ENCODE data around the gene TOP2B. TPM values are rescaled to one million over a fixed set of nuclear protein-coding genes. Genes with fewer than 3 reads are reported as not detected.

TOP2B gene
- total and polyA plus RNA-seq, 4 donors, result 13.5 to 52.9 (median 34.5) TPM

DNA sequence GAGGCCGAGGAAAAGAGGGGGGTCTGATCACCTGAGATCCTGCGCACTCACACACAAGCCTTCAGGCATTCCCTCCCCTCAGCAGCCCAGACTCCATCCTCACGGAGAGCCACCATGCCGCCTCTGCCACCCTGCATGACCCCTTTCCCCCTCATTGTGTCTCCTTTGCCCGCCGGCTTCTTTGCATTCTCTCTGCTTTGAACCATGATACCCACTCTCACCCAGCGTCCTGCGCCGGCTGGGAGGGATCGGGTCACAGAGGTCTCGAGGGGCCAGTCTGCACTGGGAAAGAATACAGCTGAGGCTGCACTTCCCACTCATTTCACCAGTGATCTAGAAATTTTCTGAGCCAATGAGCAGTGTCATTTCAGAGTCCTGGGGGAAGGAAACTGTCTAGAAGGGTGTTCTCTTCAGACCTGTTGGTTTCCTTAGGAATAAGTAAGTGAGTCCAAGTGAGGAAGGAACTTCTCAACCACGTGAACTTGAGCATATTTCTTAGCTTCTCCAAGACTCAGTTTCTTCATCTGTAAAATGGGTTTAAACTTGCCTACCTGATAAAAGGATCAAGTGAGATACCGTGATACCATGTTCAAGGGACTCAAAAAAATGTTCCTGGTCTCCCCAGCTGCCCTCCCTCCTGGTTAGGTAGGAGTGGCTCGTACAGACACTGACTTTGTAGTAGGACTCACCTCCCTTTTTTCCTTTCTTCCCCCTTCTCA, 96.7 kb downstream of the TOP2B start (continued):
- TF ChIP-seq ZBTB33 (IDR thresholded peaks at IDR 0.05) (no peak), HNF4A (conservative IDR thresholded peaks at IDR 0.05) (no peak), RAD21 (IDR thresholded peaks at IDR 0.05) (no peak), NR2F2 (IDR thresholded peaks at IDR 0.05) (no peak)

DNA sequence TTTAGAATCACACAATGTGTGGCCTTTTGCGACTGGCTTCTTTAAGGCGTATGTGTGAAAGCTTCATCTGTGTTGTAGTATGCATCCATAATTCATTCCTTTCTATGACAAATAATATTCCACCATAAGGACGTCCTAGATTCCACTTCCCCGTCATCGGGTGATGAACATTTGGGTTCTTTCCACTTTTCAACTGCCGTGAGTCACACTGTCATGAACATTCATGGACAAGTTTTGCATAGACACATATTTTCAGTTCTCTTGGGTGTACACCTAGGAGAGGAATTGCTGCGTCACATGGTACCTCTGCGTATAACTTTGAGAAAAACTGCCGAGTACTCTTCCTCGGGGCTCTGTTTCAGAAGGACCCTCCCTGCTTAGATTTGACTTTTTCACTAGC, 97.3 kb downstream of the TOP2B start:
- Histone ChIP-seq H3K9me3 (ENCODE audit: control insufficient read depth in 4 of 4, low read length in 3 of 4) (no peaks in the 10 kb centered on the region), H3K9ac (ENCODE audit: low read depth in 1 of 2, low read length in 2 of 2) (no peak overlapping the region), H3K36me3 (ENCODE audit: control insufficient read depth in 4 of 4, insufficient read depth in 3 of 4, low read depth in 1 of 4, low read length in 3 of 4) (peaks cover 0 to 3% (median 0%) of the 10 kb centered on the region in 4 donors), H3K4me3 (ENCODE audit: low read depth in 1 of 3, low read length in 3 of 3) (no peak overlapping the region), H3K4me1 (ENCODE audit: control insufficient read depth in 4 of 4, insufficient read depth in 4 of 4, low read length in 3 of 4) (no peaks in the 10 kb centered on the region), H3K27me3 (ENCODE audit: control insufficient read depth in 4 of 4, insufficient read depth in 4 of 4, low read length in 3 of 4) (no peaks in the 10 kb centered on the region), H3K27ac (ENCODE audit: low read depth in 1 of 2, low read length in 2 of 2) (no peak overlapping the region)
- TF ChIP-seq HNF4G (IDR thresholded peaks at IDR 0.05), result no peak
- no peak for TF ChIP-seq NR2F2 (IDR thresholded peaks at IDR 0.05)
- no peak for TF ChIP-seq SP1 (IDR thresholded peaks at IDR 0.05)
- TF ChIP-seq, protein P1, sequence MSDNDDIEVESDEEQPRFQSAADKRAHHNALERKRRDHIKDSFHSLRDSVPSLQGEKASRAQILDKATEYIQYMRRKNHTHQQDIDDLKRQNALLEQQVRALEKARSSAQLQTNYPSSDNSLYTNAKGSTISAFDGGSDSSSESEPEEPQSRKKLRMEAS (IDR thresholded peaks at IDR 0.05), result no peak
- TF ChIP-seq, protein P2, sequence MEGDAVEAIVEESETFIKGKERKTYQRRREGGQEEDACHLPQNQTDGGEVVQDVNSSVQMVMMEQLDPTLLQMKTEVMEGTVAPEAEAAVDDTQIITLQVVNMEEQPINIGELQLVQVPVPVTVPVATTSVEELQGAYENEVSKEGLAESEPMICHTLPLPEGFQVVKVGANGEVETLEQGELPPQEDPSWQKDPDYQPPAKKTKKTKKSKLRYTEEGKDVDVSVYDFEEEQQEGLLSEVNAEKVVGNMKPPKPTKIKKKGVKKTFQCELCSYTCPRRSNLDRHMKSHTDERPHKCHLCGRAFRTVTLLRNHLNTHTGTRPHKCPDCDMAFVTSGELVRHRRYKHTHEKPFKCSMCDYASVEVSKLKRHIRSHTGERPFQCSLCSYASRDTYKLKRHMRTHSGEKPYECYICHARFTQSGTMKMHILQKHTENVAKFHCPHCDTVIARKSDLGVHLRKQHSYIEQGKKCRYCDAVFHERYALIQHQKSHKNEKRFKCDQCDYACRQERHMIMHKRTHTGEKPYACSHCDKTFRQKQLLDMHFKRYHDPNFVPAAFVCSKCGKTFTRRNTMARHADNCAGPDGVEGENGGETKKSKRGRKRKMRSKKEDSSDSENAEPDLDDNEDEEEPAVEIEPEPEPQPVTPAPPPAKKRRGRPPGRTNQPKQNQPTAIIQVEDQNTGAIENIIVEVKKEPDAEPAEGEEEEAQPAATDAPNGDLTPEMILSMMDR (IDR thresholded peaks at IDR 0.05; ENCODE audit: low read depth, low read length, missing input control), result no peak
- no peak for TF ChIP-seq YY1 (IDR thresholded peaks at IDR 0.05)
- no peak for TF ChIP-seq JUND (IDR thresholded peaks at IDR 0.05)
- TF ChIP-seq FOXA1 (IDR thresholded peaks at IDR 0.05), result no peak
- TF ChIP-seq HNF4A (conservative IDR thresholded peaks at IDR 0.05), result no peak
- no peak for TF ChIP-seq ZBTB33 (IDR thresholded peaks at IDR 0.05)
- TF ChIP-seq GABPA (IDR thresholded peaks at IDR 0.05 in 1 of 2, conservative IDR thresholded peaks at IDR 0.05 in 1 of 2), result no peak
- no peak for TF ChIP-seq EGR1 (IDR thresholded peaks at IDR 0.05; ENCODE audit: low read depth in 2 of 2)
- TF ChIP-seq RXRA (IDR thresholded peaks at IDR 0.05), result no peak
- no peak for TF ChIP-seq FOXA2 (IDR thresholded peaks at IDR 0.05)
- DNase-seq (ENCODE audit: low spot score), result no peak
- WGBS, result 96% methylated on average over 10 of the region's 10 CpGs
